NCI-H2196 (cell line): Measurements from ENCODE around the gene ZBTB5.
"Not testable (repeated sequence)": the region's sequence is repeated elsewhere in the genome, so short reads cannot be mapped to it uniquely, and the experiment has no call there.

Experiments used
- DNase-seq: peaks from one replicate; lab custom pipeline; 2025; ENCODE audit not compliant: unreplicated experiment; lab: John Stamatoyannopoulos, UW

Gene ZBTB5

GRCh38 chr9:37426431-37426830 is 38.8 kb downstream of the ZBTB5 start:
- DNase-seq, result not testable (repeated sequence)

- DNase-seq, result no peak
Measured at GRCh38 chr9:37425298-37425752, 39.9 kb downstream of the ZBTB5 start.

GRCh38 chr9:37424686-37425297 is 40.5 kb downstream of the ZBTB5 start:
- no peak for DNase-seq

- DNase-seq, result no peak
Measured at GRCh38 chr9:37424204-37424685, 41.0 kb downstream of the ZBTB5 start.

- no peak for DNase-seq
Measured at GRCh38 chr9:37423508-37423907, 41.7 kb downstream of the ZBTB5 start.

- peak; percentile 80 for DNase-seq
Measured at GRCh38 chr9:37422289-37423104, 42.8 kb downstream of the ZBTB5 start, which contains the start of gene GRHPR. TSS of gene GRHPR (plus strand) at chr9:37422696. CDS start at chr9:37422751, 55 bp downstream.

GRCh38 chr9:37421914-37422288 is 43.3 kb downstream of the ZBTB5 start:
- DNase-seq, result no peak

- no peak for DNase-seq
Measured at GRCh38 chr9:37420271-37421215, 44.7 kb downstream of the ZBTB5 start.

- no peak for DNase-seq
Measured at GRCh38 chr9:37419204-37419603, 46.0 kb downstream of the ZBTB5 start.

GRCh38 chr9:37417857-37418618 is 47.2 kb downstream of the ZBTB5 start:
- DNase-seq, result no peak

- no peak for DNase-seq
Measured at GRCh38 chr9:37417252-37417803, 47.9 kb downstream of the ZBTB5 start.

- DNase-seq, result peak; percentile 77
Measured at GRCh38 chr9:37415011-37415719, 50.1 kb downstream of the ZBTB5 start.

GRCh38 chr9:37414503-37414943 is 50.7 kb downstream of the ZBTB5 start:
- DNase-seq, result no peak

GRCh38 chr9:37413311-37413710 is 51.9 kb downstream of the ZBTB5 start:
- no peak for DNase-seq

- no peak for DNase-seq
Measured at GRCh38 chr9:37412431-37413151, 52.7 kb downstream of the ZBTB5 start.

- no peak for DNase-seq
Measured at GRCh38 chr9:37410969-37411785, 54.1 kb downstream of the ZBTB5 start.

- no peak for DNase-seq
Measured at GRCh38 chr9:37410354-37410861, 54.8 kb downstream of the ZBTB5 start.
